Ishikawa (cell line): Measurements from ENCODE around the gene LGALS7B.

Source experiments
- CEBPB ChIP-seq: IDR thresholded peaks from 2 replicates; pipeline ENCODE4 v1.6.1; 2012
- CREB1 ChIP-seq: IDR thresholded peaks from 2 replicates; pipeline ENCODE4 v1.6.1; 2012; ENCODE audit warnings: low read depth
- EGR1 ChIP-seq: IDR thresholded peaks from 2 replicates; pipeline ENCODE4 v1.6.1; 2012
- EP300 ChIP-seq: IDR thresholded peaks from 2 replicates; pipeline ENCODE4 v1.6.1; 2012; ENCODE audit warnings: borderline replicate concordance
- FOXM1 ChIP-seq: IDR thresholded peaks from 2 replicates; pipeline ENCODE4 v1.6.1; 2012; ENCODE audit warnings: low read depth, borderline replicate concordance
- MAX ChIP-seq: IDR thresholded peaks from 2 replicates; pipeline ENCODE4 v1.6.1; 2012
- NFIC ChIP-seq: IDR thresholded peaks from 2 replicates; pipeline ENCODE4 v1.6.1; 2012
- RAD21 ChIP-seq: IDR thresholded peaks from 2 replicates; pipeline ENCODE4 v1.6.1; 2012; ENCODE audit warnings: low read depth
- REST ChIP-seq: IDR thresholded peaks from 2 replicates; pipeline ENCODE4 v1.6.1; 2012; ENCODE audit warnings: low read depth, mild to moderate bottlenecking
- TAF1 ChIP-seq: IDR thresholded peaks from 2 replicates; pipeline ENCODE4 v1.6.1; 2012; ENCODE audit warnings: low read depth, mild to moderate bottlenecking
- TCF12 ChIP-seq: IDR thresholded peaks from 2 replicates; pipeline ENCODE4 v1.6.1; 2012; ENCODE audit warnings: low read depth
- TEAD4 ChIP-seq: IDR thresholded peaks from 2 replicates; pipeline ENCODE4 v1.6.1; 2012
- USF1 ChIP-seq: IDR thresholded peaks from 2 replicates; pipeline ENCODE4 v1.6.1; 2012
- YY1 ChIP-seq: IDR thresholded peaks from 2 replicates; pipeline ENCODE4 v1.6.1; 2012; ENCODE audit warnings: low read depth
- ZBTB7A ChIP-seq: IDR thresholded peaks from 2 replicates; pipeline ENCODE4 v1.6.1; 2012; ENCODE audit warnings: low read depth

LGALS7B gene

GRCh38 chr19:38803543-38803942 is 14.5 kb downstream of the LGALS7B start:
- TF ChIP-seq ZBTB7A (no peak), MAX (no peak), TAF1 (no peak), REST (no peak), EP300 (no peak), RAD21 (no peak), USF1 (no peak), CEBPB (no peak), CREB1 (no peak), FOXM1 (no peak), TCF12 (no peak), TEAD4 (no peak), NFIC (no peak), YY1 (no peak), EGR1 (no peak)

- TF ChIP-seq TEAD4 (no peak), REST (no peak), YY1 (no peak), EGR1 (no peak), CREB1 (no peak), RAD21 (no peak), ZBTB7A (no peak), TCF12 (no peak), MAX (no peak), USF1 (no peak), CEBPB (no peak), EP300 (no peak), NFIC (no peak)
Observed at GRCh38 chr19:38805180-38805579, 16.2 kb downstream of the LGALS7B start.

GRCh38 chr19:38806371-38806770 is 17.4 kb downstream of the LGALS7B start:
- TF ChIP-seq RAD21 (no peak), FOXM1 (no peak), NFIC (no peak), MAX (no peak), TAF1 (no peak), EP300 (no peak), TCF12 (no peak), REST (no peak), ZBTB7A (no peak), TEAD4 (no peak), YY1 (no peak), CEBPB (no peak), EGR1 (no peak), CREB1 (no peak)

GRCh38 chr19:38808741-38809140 is 19.7 kb downstream of the LGALS7B start:
- no peak for TF ChIP-seq FOXM1
- TF ChIP-seq EP300 = no peak
- no peak for TF ChIP-seq TEAD4
- no peak for TF ChIP-seq USF1
